Endometrial microvascular endothelial cells (primary cell): Measurements from ENCODE around the gene H3-3A. TPM values are rescaled to one million over a fixed set of nuclear protein-coding genes. Genes with fewer than 3 reads are reported as not detected.

Experiments used
- total RNA-seq: library from RNA; depleted of rRNA; stranded (reverse); fragments of >200 nt; gene quantifications from one replicate; pipeline ENCODE4 v1.2.3, GENCODE V29; 2015; ENCODE audit errors: inconsistent ontology term

H3-3A gene
- total RNA-seq, 1 donor from 2014 or later: 281 TPM

Other genes starting within 250 kb of the H3-3A start
- gene TMEM63A, start 180.3 kb upstream of the H3-3A start, total RNA-seq: 16.0 TPM
- gene LEFTY1, start 173.6 kb upstream of the H3-3A start, total RNA-seq: not detected
- 57.2 TPM for gene PYCR2, start 138.5 kb upstream of the H3-3A start, total RNA-seq
- not detected for gene LEFTY2, start 121.5 kb upstream of the H3-3A start, total RNA-seq
- gene SDE2, start 63.4 kb upstream of the H3-3A start, total RNA-seq: 12.4 TPM
- gene ACBD3, start 124.0 kb downstream of the H3-3A start, total RNA-seq: 29.5 TPM
- gene MIXL1, start 160.9 kb downstream of the H3-3A start, total RNA-seq: 2.1 TPM
- gene LIN9, start 246.4 kb downstream of the H3-3A start, total RNA-seq: 7.6 TPM